Measurements from ENCODE around the gene GALNT11. TPM values are rescaled to one million over a fixed set of nuclear protein-coding genes. Genes with fewer than 3 reads are reported as not detected.

The GALNT11 gene
- total RNA-seq, 1 donor from 2014 or later = 34.1 TPM

DNA sequence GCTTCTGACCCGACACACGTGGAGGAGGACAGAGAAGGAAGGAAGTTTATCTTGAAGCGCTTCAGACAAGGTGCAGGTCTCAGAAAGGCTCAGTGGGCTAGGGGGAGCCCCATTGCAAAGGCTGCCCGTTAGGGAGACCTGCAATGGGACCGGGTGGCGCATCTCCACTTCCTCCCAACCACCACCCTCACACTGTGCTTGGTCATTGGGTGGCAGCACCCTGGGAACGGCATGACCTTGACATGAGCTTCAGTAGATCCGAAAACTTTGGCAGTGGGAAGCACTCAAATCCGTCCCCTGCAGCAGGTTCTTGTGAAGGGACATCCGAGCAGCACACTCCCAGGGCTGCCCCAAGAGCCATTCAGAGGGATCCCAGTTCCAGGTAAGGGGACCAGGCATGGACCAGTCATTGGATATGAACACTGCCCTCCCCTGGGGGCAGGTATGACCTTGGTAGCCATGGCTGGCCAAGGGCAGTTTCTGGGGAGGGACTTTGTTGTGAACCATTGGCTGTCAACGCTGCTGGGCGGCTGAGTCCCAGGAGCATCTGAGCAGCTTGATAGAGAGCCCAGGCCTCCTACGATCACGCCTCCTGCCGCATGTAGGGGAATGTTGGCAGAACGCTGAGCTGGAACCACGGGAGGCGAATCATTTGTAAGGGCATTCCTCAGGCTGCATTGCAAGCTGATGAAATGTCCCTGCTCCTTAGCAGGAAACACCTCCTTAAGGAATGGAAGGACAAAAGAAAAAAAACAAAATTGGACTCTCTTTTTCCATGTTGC, 37.5 kb upstream of the GALNT11 start:
- no peak for DNase-seq (ENCODE audit: extremely low spot score, unreplicated experiment)
- no peaks in the 10 kb centered on the region for H3K9me3 Mint-ChIP-seq (ENCODE audit: unreplicated experiment)
- TF ChIP-seq, protein P1, sequence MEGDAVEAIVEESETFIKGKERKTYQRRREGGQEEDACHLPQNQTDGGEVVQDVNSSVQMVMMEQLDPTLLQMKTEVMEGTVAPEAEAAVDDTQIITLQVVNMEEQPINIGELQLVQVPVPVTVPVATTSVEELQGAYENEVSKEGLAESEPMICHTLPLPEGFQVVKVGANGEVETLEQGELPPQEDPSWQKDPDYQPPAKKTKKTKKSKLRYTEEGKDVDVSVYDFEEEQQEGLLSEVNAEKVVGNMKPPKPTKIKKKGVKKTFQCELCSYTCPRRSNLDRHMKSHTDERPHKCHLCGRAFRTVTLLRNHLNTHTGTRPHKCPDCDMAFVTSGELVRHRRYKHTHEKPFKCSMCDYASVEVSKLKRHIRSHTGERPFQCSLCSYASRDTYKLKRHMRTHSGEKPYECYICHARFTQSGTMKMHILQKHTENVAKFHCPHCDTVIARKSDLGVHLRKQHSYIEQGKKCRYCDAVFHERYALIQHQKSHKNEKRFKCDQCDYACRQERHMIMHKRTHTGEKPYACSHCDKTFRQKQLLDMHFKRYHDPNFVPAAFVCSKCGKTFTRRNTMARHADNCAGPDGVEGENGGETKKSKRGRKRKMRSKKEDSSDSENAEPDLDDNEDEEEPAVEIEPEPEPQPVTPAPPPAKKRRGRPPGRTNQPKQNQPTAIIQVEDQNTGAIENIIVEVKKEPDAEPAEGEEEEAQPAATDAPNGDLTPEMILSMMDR (IDR thresholded peaks at IDR 0.05) = no peak
- no peaks in the 10 kb centered on the region for H3K36me3 Mint-ChIP-seq (ENCODE audit: unreplicated experiment)
- H3K4me1 Mint-ChIP-seq (ENCODE audit: unreplicated experiment) = peaks cover 4% of the 10 kb centered on the region
- no peak overlapping the region for H3K27ac Mint-ChIP-seq (ENCODE audit: unreplicated experiment)
- H3K27me3 Mint-ChIP-seq (ENCODE audit: unreplicated experiment) = peaks cover 17% of the 10 kb centered on the region
- no peak overlapping the region for H3K4me3 Mint-ChIP-seq (ENCODE audit: unreplicated experiment)

DNA sequence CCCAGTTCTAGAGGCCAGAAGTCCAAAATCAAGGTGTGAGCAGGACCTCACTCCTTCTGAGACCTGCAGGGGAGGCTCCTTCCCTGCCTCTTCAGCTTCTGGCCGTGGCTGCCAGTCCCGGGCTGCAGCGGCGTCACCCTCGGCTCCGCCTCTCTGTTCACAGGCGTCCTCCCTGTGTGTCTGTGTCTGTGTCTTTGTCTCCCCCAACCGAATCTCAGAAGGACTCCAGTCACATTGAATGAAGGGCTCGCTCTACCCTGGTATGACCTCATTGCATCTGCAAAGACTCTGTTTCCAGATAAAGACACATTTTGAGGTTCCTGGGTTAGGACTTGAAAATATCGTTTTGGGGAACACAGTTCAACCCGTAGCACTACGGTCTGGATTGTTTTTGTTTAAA, 33.1 kb upstream of the GALNT11 start:
- peaks cover 21% of the 10 kb centered on the region for H3K27me3 Mint-ChIP-seq (ENCODE audit: unreplicated experiment)
- TF ChIP-seq, protein P1 (IDR thresholded peaks at IDR 0.05) = peak; percentile 27
- H3K4me3 Mint-ChIP-seq (ENCODE audit: unreplicated experiment) = no peak overlapping the region
- no peaks in the 10 kb centered on the region for H3K36me3 Mint-ChIP-seq (ENCODE audit: unreplicated experiment)
- no peak for DNase-seq (ENCODE audit: extremely low spot score, unreplicated experiment)
- no peak overlapping the region for H3K27ac Mint-ChIP-seq (ENCODE audit: unreplicated experiment)
- peaks cover 4% of the 10 kb centered on the region for H3K4me1 Mint-ChIP-seq (ENCODE audit: unreplicated experiment)
- no peaks in the 10 kb centered on the region for H3K9me3 Mint-ChIP-seq (ENCODE audit: unreplicated experiment)

DNA sequence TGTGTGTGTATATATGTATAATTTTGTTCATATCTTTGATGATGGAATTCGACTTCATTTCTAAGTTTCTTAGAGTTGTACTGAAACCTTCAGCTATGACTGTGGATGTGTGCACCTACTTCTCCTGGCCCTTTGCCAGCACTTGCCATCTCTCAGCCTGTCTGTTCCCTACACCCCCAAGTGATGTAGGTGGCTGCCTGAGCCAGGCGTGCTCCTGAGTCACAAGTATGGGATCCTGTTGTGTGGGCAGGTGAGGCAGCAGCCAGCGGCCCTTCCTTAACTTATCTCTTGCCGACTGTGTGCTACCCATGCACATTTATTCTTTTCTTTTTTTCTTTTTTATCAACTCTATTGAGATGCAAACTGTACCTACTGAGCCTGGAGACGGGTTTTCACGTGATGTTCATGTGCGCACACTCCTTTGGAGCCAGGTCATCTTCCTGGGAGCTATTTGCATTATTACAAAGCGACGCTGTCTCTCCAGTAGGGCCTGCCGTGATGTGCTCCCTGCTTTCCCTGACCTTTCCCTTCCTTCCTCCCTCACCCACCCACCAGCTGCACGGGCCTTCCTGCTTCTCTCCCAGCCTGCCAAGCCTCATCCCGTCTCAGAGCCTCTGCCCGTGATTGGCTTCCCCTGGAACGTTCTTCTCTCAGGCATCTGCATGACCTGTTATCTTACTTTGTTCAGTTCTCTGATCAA, 31.3 kb upstream of the GALNT11 start:
- Mint-ChIP-seq H3K9me3 (ENCODE audit: unreplicated experiment) (no peaks in the 10 kb centered on the region), H3K27ac (ENCODE audit: unreplicated experiment) (no peak overlapping the region), H3K27me3 (ENCODE audit: unreplicated experiment) (peaks cover 26% of the 10 kb centered on the region), H3K36me3 (ENCODE audit: unreplicated experiment) (no peaks in the 10 kb centered on the region), H3K4me3 (ENCODE audit: unreplicated experiment) (no peak overlapping the region), H3K4me1 (ENCODE audit: unreplicated experiment) (no peaks in the 10 kb centered on the region)
- TF ChIP-seq, protein P1 (IDR thresholded peaks at IDR 0.05) = no peak
- DNase-seq (ENCODE audit: extremely low spot score, unreplicated experiment) = no peak

DNA sequence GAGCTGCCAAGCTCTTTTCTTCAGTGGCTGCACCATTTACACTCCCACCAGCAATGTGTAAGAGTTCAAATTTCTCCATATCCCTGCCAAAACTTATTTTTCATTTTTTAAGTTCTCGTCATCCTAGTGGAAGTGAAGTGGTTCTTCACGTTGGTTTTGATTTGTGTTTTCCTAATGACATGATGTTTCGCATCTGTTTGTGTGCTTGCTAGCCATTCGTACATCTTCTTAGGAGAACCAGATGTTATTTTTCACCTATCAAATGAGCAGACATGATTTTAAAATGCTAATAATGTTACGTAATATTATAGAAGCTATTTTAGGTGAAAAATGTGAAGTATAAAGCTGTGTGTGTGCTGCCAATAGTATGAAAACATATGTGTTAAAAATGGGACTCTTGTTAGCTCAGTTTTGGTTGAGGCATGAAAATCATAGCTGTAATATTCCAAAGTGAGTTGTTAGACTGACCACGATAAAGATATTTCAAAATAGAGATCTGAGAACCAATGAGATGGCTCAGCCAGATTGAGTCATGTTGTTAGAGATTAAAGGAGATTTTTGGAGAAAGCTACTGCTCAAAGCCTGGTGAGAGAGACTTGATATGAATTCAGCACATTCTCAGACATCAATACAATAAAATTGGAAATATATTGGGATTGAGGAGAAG, 25.9 kb upstream of the GALNT11 start:
- Mint-ChIP-seq H3K36me3 (ENCODE audit: unreplicated experiment) (no peaks in the 10 kb centered on the region), H3K27me3 (ENCODE audit: unreplicated experiment) (peaks cover 24% of the 10 kb centered on the region), H3K4me1 (ENCODE audit: unreplicated experiment) (no peaks in the 10 kb centered on the region), H3K9me3 (ENCODE audit: unreplicated experiment) (no peaks in the 10 kb centered on the region), H3K27ac (ENCODE audit: unreplicated experiment) (no peak overlapping the region), H3K4me3 (ENCODE audit: unreplicated experiment) (no peak overlapping the region)
- TF ChIP-seq, protein P1 (IDR thresholded peaks at IDR 0.05) = no peak
- DNase-seq (ENCODE audit: extremely low spot score, unreplicated experiment) = no peak

DNA sequence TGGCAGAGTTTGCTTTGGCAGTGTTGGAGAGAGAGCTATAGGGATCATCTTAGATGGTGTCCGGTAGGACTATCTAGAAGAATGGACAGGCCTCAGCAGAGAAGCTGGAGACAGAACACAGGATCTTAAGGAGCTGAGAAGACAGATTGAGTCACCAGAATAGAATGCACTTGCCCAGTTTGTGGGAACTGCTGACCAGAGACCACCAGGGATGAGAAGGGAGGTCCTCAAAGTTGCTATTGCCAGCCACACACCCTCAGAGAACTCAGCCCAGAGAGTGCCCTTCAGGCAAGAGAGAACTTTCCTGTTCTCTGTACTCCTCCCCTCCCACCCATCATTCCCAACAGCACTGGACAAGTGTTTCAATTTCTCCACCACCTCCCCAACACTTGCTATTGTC, 25.3 kb upstream of the GALNT11 start:
- H3K27ac Mint-ChIP-seq (ENCODE audit: unreplicated experiment) = no peak overlapping the region
- H3K4me3 Mint-ChIP-seq (ENCODE audit: unreplicated experiment) = no peak overlapping the region
- H3K4me1 Mint-ChIP-seq (ENCODE audit: unreplicated experiment) = no peaks in the 10 kb centered on the region
- TF ChIP-seq, protein P1 (IDR thresholded peaks at IDR 0.05) = no peak
- no peaks in the 10 kb centered on the region for H3K9me3 Mint-ChIP-seq (ENCODE audit: unreplicated experiment)
- DNase-seq (ENCODE audit: extremely low spot score, unreplicated experiment) = no peak
- peaks cover 24% of the 10 kb centered on the region for H3K27me3 Mint-ChIP-seq (ENCODE audit: unreplicated experiment)
- H3K36me3 Mint-ChIP-seq (ENCODE audit: unreplicated experiment) = no peaks in the 10 kb centered on the region

Measured in osteocyte (in vitro differentiated cells).